Ishikawa (cell line): Measurements from ENCODE around the gene LAP3.

Experiments
- CEBPB ChIP-seq: IDR thresholded peaks from 2 replicates; pipeline ENCODE4 v1.6.1; 2012
- CREB1 ChIP-seq: IDR thresholded peaks from 2 replicates; pipeline ENCODE4 v1.6.1; 2012; ENCODE audit warnings: low read depth
- EGR1 ChIP-seq: IDR thresholded peaks from 2 replicates; pipeline ENCODE4 v1.6.1; 2012
- EP300 ChIP-seq: IDR thresholded peaks from 2 replicates; pipeline ENCODE4 v1.6.1; 2012; ENCODE audit warnings: borderline replicate concordance
- FOXM1 ChIP-seq: IDR thresholded peaks from 2 replicates; pipeline ENCODE4 v1.6.1; 2012; ENCODE audit warnings: low read depth, borderline replicate concordance
- MAX ChIP-seq: IDR thresholded peaks from 2 replicates; pipeline ENCODE4 v1.6.1; 2012
- NFIC ChIP-seq: IDR thresholded peaks from 2 replicates; pipeline ENCODE4 v1.6.1; 2012
- RAD21 ChIP-seq: IDR thresholded peaks from 2 replicates; pipeline ENCODE4 v1.6.1; 2012; ENCODE audit warnings: low read depth
- REST ChIP-seq: IDR thresholded peaks from 2 replicates; pipeline ENCODE4 v1.6.1; 2012; ENCODE audit warnings: low read depth, mild to moderate bottlenecking
- TAF1 ChIP-seq: IDR thresholded peaks from 2 replicates; pipeline ENCODE4 v1.6.1; 2012; ENCODE audit warnings: low read depth, mild to moderate bottlenecking
- TCF12 ChIP-seq: IDR thresholded peaks from 2 replicates; pipeline ENCODE4 v1.6.1; 2012; ENCODE audit warnings: low read depth
- TEAD4 ChIP-seq: IDR thresholded peaks from 2 replicates; pipeline ENCODE4 v1.6.1; 2012
- USF1 ChIP-seq: IDR thresholded peaks from 2 replicates; pipeline ENCODE4 v1.6.1; 2012
- YY1 ChIP-seq: IDR thresholded peaks from 2 replicates; pipeline ENCODE4 v1.6.1; 2012; ENCODE audit warnings: low read depth
- ZBTB7A ChIP-seq: IDR thresholded peaks from 2 replicates; pipeline ENCODE4 v1.6.1; 2012; ENCODE audit warnings: low read depth

LAP3 gene

GRCh38 chr4:17646693-17647092 lies 69.7 kb downstream of the LAP3 start:
- TF ChIP-seq MAX (no peak), RAD21 (no peak), CREB1 (no peak)

GRCh38 chr4:17647176-17647806 lies 70.3 kb downstream of the LAP3 start:
- TF ChIP-seq TAF1 (no peak), CEBPB (no peak), REST (no peak), EP300 (no peak), RAD21 (no peak), CREB1 (no peak), USF1 (no peak), ZBTB7A (no peak), TEAD4 (no peak), NFIC (no peak), MAX (no peak), FOXM1 (no peak)

- TF ChIP-seq CEBPB (no peak), REST (no peak), TCF12 (no peak), ZBTB7A (no peak), MAX (no peak), TAF1 (no peak), RAD21 (no peak), YY1 (no peak), EP300 (no peak), NFIC (no peak), FOXM1 (no peak), USF1 (no peak), EGR1 (no peak), TEAD4 (no peak), CREB1 (no peak)
These were observed 70.9 kb downstream of the LAP3 start for GRCh38 chr4:17647927-17648326.

- no peak for TF ChIP-seq ZBTB7A
- no peak for TF ChIP-seq FOXM1
- TF ChIP-seq NFIC = no peak
- TF ChIP-seq RAD21 = no peak
- no peak for TF ChIP-seq CREB1
- no peak for TF ChIP-seq EGR1
- TF ChIP-seq USF1 = no peak
- no peak for TF ChIP-seq TCF12
- TF ChIP-seq TAF1 = no peak
- no peak for TF ChIP-seq TEAD4
- no peak for TF ChIP-seq REST
- TF ChIP-seq MAX = no peak
- TF ChIP-seq CEBPB = no peak
- no peak for TF ChIP-seq EP300
- no peak for TF ChIP-seq YY1
These were observed 73.4 kb downstream of the LAP3 start for GRCh38 chr4:17650406-17650805.
